Mesendoderm (in vitro differentiated cells): Measurements from ENCODE around the gene HAGH.

Experiments used
- DNase-seq: peaks from one replicate; pipeline ENCODE4 v3.0.0; 2013
- H2AK5ac ChIP-seq: 2 replicates; pipeline ENCODE4 v1.6.1; 2013; ENCODE audit warnings: low read length, inconsistent platforms
- H2BK120ac ChIP-seq: 2 replicates; pipeline ENCODE4 v1.6.1; 2013; ENCODE audit warnings: low read depth, mild to moderate bottlenecking, low read length, moderate library complexity, mixed read lengths
- H2BK15ac ChIP-seq: replicated peaks from 2 replicates; pipeline ENCODE4 v1.6.1; 2013; ENCODE audit warnings: low read depth, mild to moderate bottlenecking, moderate library complexity
- H2BK5ac ChIP-seq: 2 replicates; pipeline ENCODE4 v1.6.1; 2013; ENCODE audit warnings: low read length, inconsistent platforms
- H3K18ac ChIP-seq: 2 replicates; pipeline ENCODE4 v1.6.1; 2013; ENCODE audit warnings: mild to moderate bottlenecking, low read length, mixed read lengths
- H3K23ac ChIP-seq: one replicate; pipeline ENCODE4 v1.6.1; 2013; ENCODE audit warnings: low read length
- H3K27ac ChIP-seq: 2 replicates; pipeline ENCODE4 v1.5.1; 2013; ENCODE audit warnings: low read depth, mild to moderate bottlenecking, inconsistent platforms, low read length, moderate library complexity
- H3K27me3 ChIP-seq: 2 replicates; pipeline ENCODE4 v1.6.1; 2013; ENCODE audit warnings: low read length, control low read depth, mild to moderate bottlenecking, inconsistent platforms; ENCODE audit not compliant: insufficient read depth, poor library complexity
- H3K36me3 ChIP-seq: 2 replicates; pipeline ENCODE4 v1.6.1; 2013; ENCODE audit warnings: low read length, inconsistent platforms; ENCODE audit not compliant: control insufficient read depth, insufficient read depth
- H3K4ac ChIP-seq: one replicate; pipeline ENCODE4 v1.6.1; 2013; ENCODE audit warnings: low read depth, mild to moderate bottlenecking, low read length, moderate library complexity
- H3K4me1 ChIP-seq: 2 replicates; pipeline ENCODE4 v1.6.1; 2013; ENCODE audit warnings: low read depth, low read length, inconsistent platforms; ENCODE audit not compliant: control insufficient read depth
- H3K4me2 ChIP-seq: 2 replicates; pipeline ENCODE4 v1.6.1; 2013; ENCODE audit warnings: low read length
- H3K4me3 ChIP-seq: 2 replicates; pipeline ENCODE4 v1.5.1; 2013; ENCODE audit warnings: mild to moderate bottlenecking, low read length
- H3K56ac ChIP-seq: one replicate; pipeline ENCODE4 v1.6.1; 2013; ENCODE audit warnings: low read length
- H3K79me1 ChIP-seq: 2 replicates; pipeline ENCODE4 v1.6.1; 2013; ENCODE audit warnings: low read length, inconsistent platforms
- H3K79me2 ChIP-seq: 2 replicates; pipeline ENCODE4 v1.6.1; 2013; ENCODE audit warnings: mild to moderate bottlenecking, low read length; ENCODE audit not compliant: control insufficient read depth, insufficient read depth
- H3K9ac ChIP-seq: 2 replicates; pipeline ENCODE4 v1.6.1; 2013; ENCODE audit warnings: low read length, inconsistent platforms
- H4K5ac ChIP-seq: one replicate; pipeline ENCODE4 v1.6.1; 2013; ENCODE audit warnings: low read length
- H4K8ac ChIP-seq: one replicate; pipeline ENCODE4 v1.6.1; 2013; ENCODE audit warnings: low read depth, mild to moderate bottlenecking, control low read depth, low read length, moderate library complexity
- WGBS: extraction: QIAGEN DNeasy Blood & Tissue Kit; methylation state at CpG from one replicate; pipeline ENCODE4 v1.1.7; 2013; ENCODE audit warnings: low lambda C conversion rate, missing lambda C conversion rate; ENCODE audit not compliant: insufficient coverage; ENCODE audit errors: extremely low coverage; 5-methylcytosine and 5-hydroxymethylcytosine counted together

The HAGH gene

DNA sequence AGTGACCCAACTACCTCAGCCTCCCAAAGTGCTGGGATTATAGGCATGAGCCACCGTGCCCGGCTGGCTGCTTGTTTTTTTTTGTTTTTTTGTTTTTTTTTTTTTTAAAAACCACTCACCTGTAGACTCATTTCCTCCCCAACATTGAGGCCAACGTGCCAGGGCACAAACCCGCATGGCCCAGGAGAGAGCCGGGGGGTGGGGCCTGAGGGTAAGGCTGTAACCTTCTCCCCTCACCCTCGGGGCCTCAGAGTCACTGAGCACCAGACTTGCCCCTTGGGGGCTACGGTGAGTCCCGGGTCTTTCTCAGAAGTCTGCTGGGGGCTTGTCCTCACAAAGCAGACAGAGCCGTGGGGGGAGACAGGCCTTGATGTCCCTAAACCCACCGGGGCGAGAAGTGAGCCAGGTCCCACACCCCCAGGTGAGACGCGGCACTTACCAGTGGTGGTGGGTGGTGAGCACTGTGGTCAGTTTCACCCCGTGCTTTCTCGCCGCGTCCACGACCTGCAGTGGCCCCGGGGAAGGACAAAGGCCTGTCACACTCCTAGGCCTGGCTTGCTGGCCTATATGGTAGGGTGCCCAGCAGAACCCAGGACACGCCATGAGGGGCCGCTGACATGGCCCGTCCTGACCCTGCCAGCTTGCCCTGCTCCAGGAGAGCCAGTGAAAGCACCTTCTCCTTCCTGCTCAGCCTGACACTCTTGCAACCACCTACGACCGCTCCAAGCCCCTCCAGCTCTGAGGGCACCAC, 4.6 kb downstream of the HAGH start:
- H2AK5ac ChIP-seq: no peak overlapping the region
- H3K9ac ChIP-seq: no peak overlapping the region
- WGBS: no CpG with 5 or more reads among the region's 24 CpGs
- no peaks in the 10 kb centered on the region for H3K4me1 ChIP-seq
- H3K36me3 ChIP-seq: no peaks in the 10 kb centered on the region
- H4K5ac ChIP-seq: no peak overlapping the region
- no peak overlapping the region for H4K8ac ChIP-seq
- no peak overlapping the region for H2BK120ac ChIP-seq
- H2BK5ac ChIP-seq: no peak overlapping the region
- H2BK15ac ChIP-seq: no peak overlapping the region
- no peak overlapping the region for H3K4me2 ChIP-seq
- DNase-seq: no peak
- no peak overlapping the region for H3K23ac ChIP-seq
- no peaks in the 10 kb centered on the region for H3K27me3 ChIP-seq
- no peaks in the 10 kb centered on the region for H3K79me1 ChIP-seq
- H3K4ac ChIP-seq: no peak overlapping the region
- H3K4me3 ChIP-seq: no peak overlapping the region
- no peak overlapping the region for H3K18ac ChIP-seq
- no peak overlapping the region for H3K27ac ChIP-seq
- no peaks in the 10 kb centered on the region for H3K79me2 ChIP-seq
- H3K56ac ChIP-seq: no peak overlapping the region

DNA sequence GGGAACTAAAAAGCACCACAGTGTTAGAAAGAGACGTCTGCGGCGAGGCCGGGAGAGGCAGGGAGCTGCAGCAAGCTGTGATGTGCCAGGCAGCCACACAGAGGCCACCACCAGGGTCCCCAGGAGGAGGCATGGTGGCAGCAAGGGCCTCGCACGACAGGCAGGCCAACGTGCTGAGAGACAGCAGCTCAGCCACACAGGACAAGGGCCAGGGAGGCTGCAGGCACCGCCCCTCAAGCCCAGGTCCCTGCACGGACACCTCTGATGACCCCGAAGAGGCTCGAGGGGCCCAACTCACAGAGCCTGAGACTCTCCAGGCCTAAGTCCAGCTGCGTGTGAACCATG, 5.7 kb downstream of the HAGH start:
- Histone ChIP-seq H4K5ac (no peak overlapping the region), H3K79me1 (no peaks in the 10 kb centered on the region), H3K4ac (no peak overlapping the region), H3K18ac (no peak overlapping the region), H4K8ac (no peak overlapping the region), H3K9ac (no peak overlapping the region), H3K36me3 (no peaks in the 10 kb centered on the region), H2BK5ac (no peak overlapping the region), H2BK15ac (no peak overlapping the region), H3K4me1 (no peaks in the 10 kb centered on the region), H3K79me2 (no peaks in the 10 kb centered on the region), H3K27me3 (no peaks in the 10 kb centered on the region), H2AK5ac (no peak overlapping the region), H3K4me2 (no peak overlapping the region), H3K23ac (no peak overlapping the region), H3K4me3 (no peak overlapping the region), H2BK120ac (no peak overlapping the region), H3K56ac (no peak overlapping the region), H3K27ac (no peak overlapping the region)
- DNase-seq: no peak
- no CpG with 5 or more reads among the region's 12 CpGs for WGBS

DNA sequence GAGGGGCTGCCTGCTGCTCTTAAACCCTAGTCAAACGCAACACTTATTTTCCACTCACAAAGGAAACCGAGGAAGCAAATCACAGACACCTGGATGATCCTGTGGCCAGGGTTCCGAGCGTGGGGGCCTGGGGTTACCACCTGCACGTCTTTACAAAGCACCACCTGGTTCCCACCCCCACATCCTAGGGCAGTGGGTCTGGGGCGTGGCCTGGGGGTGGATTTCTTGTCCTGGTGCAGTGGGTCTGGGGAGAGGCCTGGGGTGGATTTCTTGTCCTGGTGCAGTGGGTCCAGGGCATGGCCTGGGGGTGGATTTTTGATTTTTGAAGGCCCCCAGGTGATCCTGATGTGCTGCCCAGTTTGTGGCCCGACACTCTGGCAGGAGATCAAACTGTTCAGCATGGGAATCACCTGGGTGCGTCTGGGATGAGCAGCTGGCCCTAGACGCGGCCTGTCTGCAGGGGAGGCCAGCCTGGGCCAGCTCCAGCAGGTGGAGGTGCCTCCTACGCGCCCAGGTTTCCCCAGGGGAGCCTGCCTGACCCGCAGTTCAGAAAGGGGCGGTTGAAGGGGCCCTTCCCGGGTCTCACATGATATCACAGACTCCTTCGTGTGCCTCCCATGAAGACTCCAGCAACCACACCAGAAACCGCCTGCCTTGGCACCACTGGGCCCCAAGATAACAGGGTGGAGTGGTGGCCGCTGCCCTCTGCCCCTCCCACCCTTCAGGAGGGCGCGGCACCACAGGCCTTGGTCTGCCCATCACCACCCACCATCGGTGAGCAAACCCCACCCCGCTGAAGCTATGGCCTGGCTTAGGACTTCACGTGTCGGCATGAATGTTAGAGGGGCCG, 6.3 kb downstream of the HAGH start:
- H3K4me1 ChIP-seq: no peaks in the 10 kb centered on the region
- DNase-seq: no peak
- H3K79me1 ChIP-seq: no peaks in the 10 kb centered on the region
- no peak overlapping the region for H2BK120ac ChIP-seq
- H3K4ac ChIP-seq: no peak overlapping the region
- H3K4me2 ChIP-seq: no peak overlapping the region
- no peak overlapping the region for H4K8ac ChIP-seq
- no peak overlapping the region for H2BK5ac ChIP-seq
- H3K27ac ChIP-seq: no peak overlapping the region
- no peak overlapping the region for H2BK15ac ChIP-seq
- no peak overlapping the region for H2AK5ac ChIP-seq
- H3K18ac ChIP-seq: no peak overlapping the region
- H3K27me3 ChIP-seq: no peaks in the 10 kb centered on the region
- H3K36me3 ChIP-seq: no peaks in the 10 kb centered on the region
- no peaks in the 10 kb centered on the region for H3K79me2 ChIP-seq
- WGBS: no CpG with 5 or more reads among the region's 25 CpGs
- no peak overlapping the region for H3K9ac ChIP-seq
- no peak overlapping the region for H3K4me3 ChIP-seq
- no peak overlapping the region for H3K23ac ChIP-seq
- H4K5ac ChIP-seq: no peak overlapping the region
- no peak overlapping the region for H3K56ac ChIP-seq

DNA sequence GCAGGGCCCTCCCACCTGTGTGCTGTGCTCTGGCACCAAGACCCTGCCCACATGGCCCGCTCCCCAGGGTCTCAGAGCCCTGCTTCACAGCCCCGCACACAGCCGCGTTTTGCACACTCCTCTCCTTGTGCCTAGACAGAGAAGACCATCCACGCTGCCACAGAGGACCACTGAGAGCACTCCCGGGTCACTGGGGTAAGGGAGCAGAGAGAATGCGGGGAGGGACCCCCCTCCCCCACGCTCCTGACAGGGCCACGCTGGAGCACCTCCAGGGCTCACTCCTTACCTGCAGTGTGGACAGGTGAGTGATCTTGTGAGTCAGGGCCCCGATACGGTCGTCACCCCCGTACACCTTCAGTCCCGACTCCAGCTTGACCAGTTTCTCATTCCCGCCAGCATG, 7.0 kb downstream of the HAGH start:
- Histone ChIP-seq H3K79me2 (no peaks in the 10 kb centered on the region), H2AK5ac (no peak overlapping the region), H3K36me3 (no peaks in the 10 kb centered on the region), H3K23ac (no peak overlapping the region), H3K4me3 (no peak overlapping the region), H3K27ac (no peak overlapping the region), H3K18ac (no peak overlapping the region), H4K8ac (no peak overlapping the region), H3K4me1 (no peaks in the 10 kb centered on the region), H3K56ac (no peak overlapping the region), H3K27me3 (no peaks in the 10 kb centered on the region), H3K4ac (no peak overlapping the region), H3K9ac (no peak overlapping the region), H2BK5ac (no peak overlapping the region), H3K79me1 (no peaks in the 10 kb centered on the region), H4K5ac (no peak overlapping the region), H3K4me2 (no peak overlapping the region), H2BK15ac (no peak overlapping the region), H2BK120ac (no peak overlapping the region)
- DNase-seq: no peak
- no CpG with 5 or more reads among the region's 15 CpGs for WGBS

DNA sequence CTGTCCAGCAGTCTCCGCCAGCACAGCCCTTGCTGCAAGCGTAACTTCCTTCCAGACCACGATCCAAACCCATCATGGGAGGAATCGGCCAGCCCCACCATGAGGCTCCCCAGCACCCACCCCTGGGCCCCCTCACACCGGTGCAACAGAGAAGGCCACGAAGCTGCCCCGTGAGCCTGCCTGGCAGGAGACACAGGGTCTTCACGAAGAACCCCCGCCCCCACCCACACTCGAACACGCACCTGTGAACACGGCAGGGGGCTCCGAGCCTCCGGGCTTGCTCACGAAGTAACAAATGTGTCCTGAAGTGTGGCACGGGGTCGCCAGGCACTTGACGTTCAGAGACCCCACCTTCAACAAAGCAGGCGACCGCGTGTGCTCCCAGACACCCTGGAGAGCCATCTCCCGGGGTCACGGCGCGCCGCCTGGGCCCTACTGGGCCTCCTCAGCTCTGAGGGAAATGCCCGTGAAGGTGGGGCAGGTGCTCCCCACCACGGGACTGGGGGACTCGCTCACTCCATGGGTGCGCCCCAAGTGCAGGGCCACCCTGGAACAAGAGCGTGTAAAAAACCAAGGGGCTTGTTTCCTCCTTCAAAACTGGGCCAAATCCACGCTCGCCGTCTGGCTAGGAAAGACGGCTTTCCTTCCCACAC, 7.6 kb downstream of the HAGH start:
- no peak overlapping the region for H3K4me3 ChIP-seq
- H2AK5ac ChIP-seq: no peak overlapping the region
- no peak overlapping the region for H2BK15ac ChIP-seq
- H4K8ac ChIP-seq: no peak overlapping the region
- H3K56ac ChIP-seq: no peak overlapping the region
- no peak for DNase-seq
- no peak overlapping the region for H3K9ac ChIP-seq
- no peaks in the 10 kb centered on the region for H3K4me1 ChIP-seq
- H3K27me3 ChIP-seq: no peaks in the 10 kb centered on the region
- H3K27ac ChIP-seq: no peak overlapping the region
- no peaks in the 10 kb centered on the region for H3K79me2 ChIP-seq
- no peak overlapping the region for H2BK5ac ChIP-seq
- no peaks in the 10 kb centered on the region for H3K79me1 ChIP-seq
- H3K36me3 ChIP-seq: no peaks in the 10 kb centered on the region
- H3K23ac ChIP-seq: no peak overlapping the region
- no peak overlapping the region for H3K18ac ChIP-seq
- no peak overlapping the region for H2BK120ac ChIP-seq
- no peak overlapping the region for H3K4me2 ChIP-seq
- no peak overlapping the region for H4K5ac ChIP-seq
- whole genome bisulfite sequencing: no CpG with 5 or more reads among the region's 35 CpGs
- H3K4ac ChIP-seq: no peak overlapping the region
